Neural crest cell (in vitro differentiated cells): ENCODE results near the gene SLC10A2. TPM values are rescaled to one million over a fixed set of nuclear protein-coding genes. Genes with fewer than 3 reads are reported as not detected.

Experiments
- DNase-seq: peaks from one replicate; pipeline ENCODE4 v3.0.0; 2021; ENCODE audit warnings: low read depth, mixed read lengths, low spot score
- H3K27ac Mint-ChIP-seq: one replicate; pipeline ENCODE4 v1.8.0; 2021; ENCODE audit warnings: mild to moderate bottlenecking, mixed read lengths; ENCODE audit not compliant: unreplicated experiment
- H3K27me3 Mint-ChIP-seq: 2 replicates; pipeline ENCODE4 v1.8.0; 2021; ENCODE audit warnings: low read depth, mild to moderate bottlenecking, mixed read lengths
- H3K36me3 Mint-ChIP-seq: 2 replicates; pipeline ENCODE4 v1.8.0; 2021; ENCODE audit warnings: low read depth, mild to moderate bottlenecking, mixed read lengths
- H3K4me1 Mint-ChIP-seq: 2 replicates; pipeline ENCODE4 v1.8.0; 2021; ENCODE audit warnings: mixed read lengths
- H3K4me3 Mint-ChIP-seq: one replicate; pipeline ENCODE4 v1.8.0; 2021; ENCODE audit warnings: mild to moderate bottlenecking, mixed read lengths
- H3K9me3 Mint-ChIP-seq: 2 replicates; pipeline ENCODE4 v1.8.0; 2021; ENCODE audit warnings: mixed read lengths
- total RNA-seq: library from RNA; stranded (reverse); gene quantifications from 2 replicates; pipeline ENCODE4 v1.2.1, GENCODE V29; 2021
- TF ChIP-seq, protein P1 (sequence below): fragments of 200-600 bp; sonication (generic); conservative IDR thresholded peaks from 2 replicates; pipeline ENCODE4 v1.5.0; 2021; ENCODE audit warnings: antibody characterized with exemption, mild to moderate bottlenecking

SLC10A2 gene
- total RNA-seq, 1 donor from 2014 or later: 0.09 TPM

DNA sequence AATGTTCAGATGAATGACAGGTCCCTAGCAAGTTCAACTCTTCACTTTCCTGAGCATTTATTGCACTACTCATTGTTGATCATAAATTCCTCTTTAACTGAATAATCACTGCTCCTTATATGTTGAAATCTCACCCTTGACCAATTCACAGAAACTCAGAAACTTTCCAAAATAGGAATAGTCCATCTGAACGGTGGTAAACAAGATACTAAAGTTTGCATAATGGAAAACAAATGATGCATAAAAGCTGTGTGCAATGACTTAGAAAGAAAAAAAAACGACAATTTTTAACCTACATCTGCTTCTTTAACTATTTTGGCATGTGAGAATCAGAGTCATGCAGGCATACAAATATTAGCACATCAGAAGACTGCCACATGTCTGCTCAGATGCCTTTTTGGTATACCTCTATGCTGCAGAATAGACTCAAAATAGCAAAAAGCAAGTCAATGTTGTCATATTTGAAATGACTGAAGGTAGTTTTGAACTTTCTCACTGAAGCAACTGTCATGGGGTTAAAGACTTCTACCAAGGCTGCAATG is 34.8 kb downstream of the SLC10A2 start:
- Mint-ChIP-seq H3K9me3 (peaks cover 5% of the 10 kb centered on the region), H3K27me3 (no peaks in the 10 kb centered on the region), H3K4me1 (no peaks in the 10 kb centered on the region), H3K4me3 (no peak overlapping the region), H3K36me3 (peaks cover 3% of the 10 kb centered on the region), H3K27ac (no peak overlapping the region)
- DNase-seq: no peak
- TF ChIP-seq, protein P1, sequence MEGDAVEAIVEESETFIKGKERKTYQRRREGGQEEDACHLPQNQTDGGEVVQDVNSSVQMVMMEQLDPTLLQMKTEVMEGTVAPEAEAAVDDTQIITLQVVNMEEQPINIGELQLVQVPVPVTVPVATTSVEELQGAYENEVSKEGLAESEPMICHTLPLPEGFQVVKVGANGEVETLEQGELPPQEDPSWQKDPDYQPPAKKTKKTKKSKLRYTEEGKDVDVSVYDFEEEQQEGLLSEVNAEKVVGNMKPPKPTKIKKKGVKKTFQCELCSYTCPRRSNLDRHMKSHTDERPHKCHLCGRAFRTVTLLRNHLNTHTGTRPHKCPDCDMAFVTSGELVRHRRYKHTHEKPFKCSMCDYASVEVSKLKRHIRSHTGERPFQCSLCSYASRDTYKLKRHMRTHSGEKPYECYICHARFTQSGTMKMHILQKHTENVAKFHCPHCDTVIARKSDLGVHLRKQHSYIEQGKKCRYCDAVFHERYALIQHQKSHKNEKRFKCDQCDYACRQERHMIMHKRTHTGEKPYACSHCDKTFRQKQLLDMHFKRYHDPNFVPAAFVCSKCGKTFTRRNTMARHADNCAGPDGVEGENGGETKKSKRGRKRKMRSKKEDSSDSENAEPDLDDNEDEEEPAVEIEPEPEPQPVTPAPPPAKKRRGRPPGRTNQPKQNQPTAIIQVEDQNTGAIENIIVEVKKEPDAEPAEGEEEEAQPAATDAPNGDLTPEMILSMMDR: no peak

DNA sequence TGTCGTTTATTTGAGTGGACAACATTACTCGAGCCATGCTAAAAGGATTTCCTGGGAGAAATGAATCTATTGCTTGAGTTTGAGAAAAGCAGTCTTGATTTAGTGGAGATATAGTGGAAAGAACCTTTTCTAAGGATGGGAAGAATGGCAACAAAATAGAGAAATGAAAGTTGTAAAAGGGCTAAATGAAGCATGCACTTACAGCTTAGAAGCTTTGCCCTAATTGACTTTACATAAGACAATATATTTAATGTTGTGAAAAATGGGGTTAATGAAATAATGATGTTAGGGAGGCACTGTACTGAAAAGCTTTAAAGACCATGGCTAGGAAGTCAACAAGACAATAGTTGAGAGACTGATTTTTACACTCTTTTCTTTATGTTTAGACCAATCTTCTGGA is 35.4 kb downstream of the SLC10A2 start:
- no peak for DNase-seq
- TF ChIP-seq, protein P1: no peak
- no peaks in the 10 kb centered on the region for H3K4me1 Mint-ChIP-seq
- no peaks in the 10 kb centered on the region for H3K27me3 Mint-ChIP-seq
- H3K4me3 Mint-ChIP-seq: no peak overlapping the region
- H3K27ac Mint-ChIP-seq: no peak overlapping the region
- peaks cover 8% of the 10 kb centered on the region for H3K9me3 Mint-ChIP-seq
- H3K36me3 Mint-ChIP-seq: peaks cover 5% of the 10 kb centered on the region

DNA sequence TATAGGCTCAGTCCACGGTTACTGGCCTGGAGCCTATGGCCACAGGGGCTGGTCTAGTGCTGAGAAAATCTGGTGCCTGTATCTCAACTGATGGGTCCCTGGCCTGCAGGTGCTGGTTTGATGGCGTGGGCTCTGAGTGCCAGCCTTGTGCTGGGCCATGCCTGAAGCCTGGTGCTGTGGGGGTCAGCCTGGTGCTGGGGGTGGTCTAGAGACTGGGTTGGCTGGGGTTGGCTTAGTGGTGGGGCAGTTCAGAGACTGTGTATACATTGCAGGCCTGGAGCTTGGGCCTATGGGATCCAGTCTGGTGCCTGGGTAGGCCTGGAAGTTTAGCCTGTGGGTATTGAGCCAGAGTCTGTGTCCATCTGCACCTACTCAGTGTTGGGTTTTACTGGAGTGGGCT is 36.4 kb downstream of the SLC10A2 start:
- Mint-ChIP-seq H3K4me3 (no peak overlapping the region), H3K27ac (no peak overlapping the region), H3K27me3 (no peaks in the 10 kb centered on the region), H3K36me3 (peaks cover 5% of the 10 kb centered on the region), H3K4me1 (no peaks in the 10 kb centered on the region), H3K9me3 (peaks cover 11% of the 10 kb centered on the region)
- DNase-seq: no peak
- TF ChIP-seq, protein P1: no peak

DNA sequence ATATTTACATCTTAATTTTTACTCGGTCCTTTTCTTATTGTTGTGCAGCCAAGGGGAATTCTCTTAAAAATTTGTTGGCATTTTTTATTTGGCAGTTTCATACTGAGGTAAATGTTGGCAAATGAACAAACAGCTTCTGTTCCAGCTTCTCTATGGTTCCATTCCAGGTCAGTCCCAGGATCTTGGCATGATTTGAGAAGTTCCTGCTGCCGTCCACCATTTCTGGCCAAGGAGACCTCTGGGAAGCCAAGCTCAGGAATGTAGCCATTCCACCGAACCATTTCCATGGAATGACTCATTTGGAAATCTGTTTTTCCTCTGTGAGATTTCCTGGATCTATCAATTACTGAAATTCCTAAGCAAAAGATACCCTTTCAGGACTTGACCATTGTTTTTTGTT is 43.9 kb downstream of the SLC10A2 start:
- no peak overlapping the region for H3K4me3 Mint-ChIP-seq
- H3K4me1 Mint-ChIP-seq: no peaks in the 10 kb centered on the region
- H3K27ac Mint-ChIP-seq: no peak overlapping the region
- no peak for DNase-seq
- H3K36me3 Mint-ChIP-seq: peaks cover 5% of the 10 kb centered on the region
- TF ChIP-seq, protein P1: no peak
- H3K9me3 Mint-ChIP-seq: peaks cover 15% of the 10 kb centered on the region
- H3K27me3 Mint-ChIP-seq: no peaks in the 10 kb centered on the region

DNA sequence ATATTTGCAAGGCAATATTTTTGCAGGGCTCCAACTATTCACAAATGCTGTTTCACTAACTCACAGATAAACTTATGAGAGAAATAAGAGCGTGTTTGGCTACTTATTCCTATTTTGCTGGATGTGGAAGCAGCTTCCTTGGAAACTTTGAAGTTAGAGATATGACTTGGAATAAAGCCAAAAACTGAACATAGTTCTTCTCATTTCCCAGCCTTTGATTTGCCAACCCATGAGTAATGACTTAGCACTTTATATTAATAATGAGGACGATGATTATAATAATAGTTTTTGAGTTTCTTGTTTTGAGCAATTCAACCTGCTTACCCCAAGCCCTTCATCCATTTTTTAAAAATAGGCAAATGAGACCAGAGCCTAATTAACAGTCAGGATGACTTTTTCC is 47.7 kb downstream of the SLC10A2 start:
- Mint-ChIP-seq H3K4me3 (no peak overlapping the region), H3K27me3 (no peaks in the 10 kb centered on the region), H3K27ac (no peak overlapping the region), H3K36me3 (no peaks in the 10 kb centered on the region), H3K9me3 (peaks cover 10% of the 10 kb centered on the region), H3K4me1 (no peaks in the 10 kb centered on the region)
- no peak for DNase-seq
- TF ChIP-seq, protein P1: no peak
